Measurements from ENCODE around the gene SCT.
A peak's percentile ranks its signal among the peaks of the same experiment; 100 is the strongest.

SCT gene

DNA sequence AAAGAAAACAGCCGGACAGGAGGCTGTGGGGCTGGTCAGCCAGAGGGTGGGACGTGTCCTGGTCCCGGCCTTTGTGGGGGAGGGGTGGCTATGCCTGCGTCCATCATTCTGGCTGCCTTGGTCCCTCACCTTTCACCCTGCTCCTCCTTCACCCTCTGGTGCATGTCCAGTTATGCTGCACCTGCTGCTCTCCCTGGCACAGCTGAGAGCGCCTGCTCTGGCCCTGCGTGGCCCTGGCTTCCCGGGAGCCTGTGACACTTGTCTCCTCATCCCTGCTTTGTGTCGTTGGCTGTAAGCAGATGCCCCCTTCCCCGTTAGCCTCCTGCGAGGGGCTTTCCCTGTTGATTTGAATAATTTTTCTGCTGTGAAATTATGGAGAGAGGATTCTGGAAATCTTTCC lies 34.1 kb downstream of the SCT start:
- Histone ChIP-seq H3K27me3 (ENCODE audit: insufficient read depth, low read length) (no peaks in the 10 kb centered on the region), H3K14ac (ENCODE audit: low read length) (no peak overlapping the region), H3K4ac (ENCODE audit: low read depth, low read length) (no peak overlapping the region), H3K4me3 (ENCODE audit: low read depth, low read length) (no peak overlapping the region), H3K18ac (ENCODE audit: low read length) (no peak overlapping the region), H4K8ac (ENCODE audit: low read depth, low read length) (no peak overlapping the region), H4K12ac (ENCODE audit: low read depth, low read length) (no peak overlapping the region), H3K36me3 (ENCODE audit: control insufficient read depth in 1 of 2, insufficient read depth in 2 of 2, low read length in 2 of 2) (peaks cover 77 to 80% of the 10 kb centered on the region in 2 experiments), H2AFZ (ENCODE audit: insufficient read depth, low read length, poor library complexity) (no peak overlapping the region), H2BK120ac (ENCODE audit: insufficient read depth, low read length, poor library complexity) (no peak overlapping the region), H3K4me1 (ENCODE audit: control insufficient read depth in 1 of 2, insufficient read depth in 2 of 2, low read length in 2 of 2) (peaks cover 0 to 2% of the 10 kb centered on the region in 2 experiments), H2BK12ac (ENCODE audit: low read length) (no peak overlapping the region), H3K23ac (ENCODE audit: low read length) (no peak overlapping the region), H3K4me2 (ENCODE audit: low read length) (no peak overlapping the region), H3K9me3 (ENCODE audit: insufficient read depth, low read depth, low read length) (peaks cover 4% of the 10 kb centered on the region), H2BK5ac (ENCODE audit: low read depth, low read length, poor library complexity) (no peak overlapping the region), H3K9ac (ENCODE audit: low read length) (no peak overlapping the region), H3K27ac (ENCODE audit: low read depth, low read length) (no peak overlapping the region), H3K79me2 (ENCODE audit: control insufficient read depth, insufficient read depth, low read length, poor library complexity) (no peaks in the 10 kb centered on the region), H4K91ac (ENCODE audit: low read depth, low read length) (no peak overlapping the region), H3K79me1 (ENCODE audit: low read length) (no peaks in the 10 kb centered on the region), H2AK5ac (ENCODE audit: low read length) (no peak overlapping the region)
- no peak for DNase-seq
- WGBS (ENCODE audit: extremely low coverage, insufficient coverage, insufficient read length) = no CpG with 5 or more reads among the region's 10 CpGs

DNA sequence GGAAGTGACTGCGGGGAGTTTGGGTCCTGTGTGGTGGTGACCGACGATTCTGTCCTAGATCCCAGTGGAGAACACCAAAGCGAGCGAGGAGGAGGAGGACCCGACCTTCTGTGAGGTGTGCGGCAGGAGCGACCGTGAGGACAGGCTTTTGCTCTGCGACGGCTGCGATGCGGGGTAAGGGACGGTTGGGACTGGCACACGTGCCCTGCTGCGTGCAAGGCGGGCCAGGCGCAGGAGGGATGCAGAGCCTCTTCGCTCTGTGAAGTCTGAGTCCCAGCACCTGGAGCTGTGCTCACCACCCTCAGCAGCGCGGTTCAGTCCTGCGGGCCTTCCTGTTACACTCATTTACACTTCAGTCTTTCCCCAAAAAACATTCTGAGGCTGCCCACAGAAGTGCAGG lies 34.5 kb downstream of the SCT start:
- H3K79me2 ChIP-seq (ENCODE audit: control insufficient read depth, insufficient read depth, low read length, poor library complexity) = no peaks in the 10 kb centered on the region
- H3K9ac ChIP-seq (ENCODE audit: low read length) = no peak overlapping the region
- DNase-seq = no peak
- no peak overlapping the region for H3K14ac ChIP-seq (ENCODE audit: low read length)
- no peak overlapping the region for H4K91ac ChIP-seq (ENCODE audit: low read depth, low read length)
- H3K9me3 ChIP-seq (ENCODE audit: insufficient read depth, low read depth, low read length) = peaks cover 4% of the 10 kb centered on the region
- no peak overlapping the region for H2BK12ac ChIP-seq (ENCODE audit: low read length)
- H4K8ac ChIP-seq (ENCODE audit: low read depth, low read length) = no peak overlapping the region
- no peak overlapping the region for H2AK5ac ChIP-seq (ENCODE audit: low read length)
- H3K23ac ChIP-seq (ENCODE audit: low read length) = no peak overlapping the region
- H3K4me2 ChIP-seq (ENCODE audit: low read length) = no peak overlapping the region
- H3K4me1 ChIP-seq (ENCODE audit: control insufficient read depth in 1 of 2, insufficient read depth in 2 of 2, low read length in 2 of 2) = peaks cover 1 to 5% of the 10 kb centered on the region in 2 experiments
- H3K36me3 ChIP-seq (ENCODE audit: control insufficient read depth in 1 of 2, insufficient read depth in 2 of 2, low read length in 2 of 2) = peaks cover 74 to 78% of the 10 kb centered on the region in 2 experiments
- no peaks in the 10 kb centered on the region for H3K79me1 ChIP-seq (ENCODE audit: low read length)
- no peak overlapping the region for H2AFZ ChIP-seq (ENCODE audit: insufficient read depth, low read length, poor library complexity)
- H3K18ac ChIP-seq (ENCODE audit: low read length) = peak overlapping the region; percentile 21
- no peak overlapping the region for H4K12ac ChIP-seq (ENCODE audit: low read depth, low read length)
- no peak overlapping the region for H3K4me3 ChIP-seq (ENCODE audit: low read depth, low read length)
- H2BK120ac ChIP-seq (ENCODE audit: insufficient read depth, low read length, poor library complexity) = no peak overlapping the region
- WGBS (ENCODE audit: extremely low coverage, insufficient coverage, insufficient read length) = no CpG with 5 or more reads among the region's 22 CpGs
- no peaks in the 10 kb centered on the region for H3K27me3 ChIP-seq (ENCODE audit: insufficient read depth, low read length)
- no peak overlapping the region for H2BK5ac ChIP-seq (ENCODE audit: low read depth, low read length, poor library complexity)
- H3K4ac ChIP-seq (ENCODE audit: low read depth, low read length) = no peak overlapping the region
- H3K27ac ChIP-seq (ENCODE audit: low read depth, low read length) = no peak overlapping the region

DNA sequence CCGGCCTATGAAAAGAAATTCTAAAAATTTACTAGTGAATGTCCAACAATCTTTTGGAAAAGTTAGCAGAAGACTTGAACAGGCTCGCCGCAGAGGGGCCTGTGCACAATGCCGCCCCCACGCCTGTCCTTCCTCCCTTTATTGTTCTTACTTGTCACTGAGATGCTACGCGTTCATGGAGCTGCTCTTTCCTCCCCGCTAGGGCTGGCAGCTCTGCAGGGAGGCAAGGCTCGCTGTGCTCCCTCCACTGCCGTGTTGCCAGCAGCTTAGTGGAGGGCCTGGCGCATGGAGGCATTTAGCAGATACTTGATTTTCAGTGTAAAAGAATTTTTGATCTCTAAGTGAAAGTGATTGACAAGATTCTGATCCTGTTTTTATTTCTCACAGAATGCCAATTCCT lies 36.0 kb downstream of the SCT start:
- H3K4me1 ChIP-seq (ENCODE audit: control insufficient read depth in 1 of 2, insufficient read depth in 2 of 2, low read length in 2 of 2) = peaks cover 7 to 13% of the 10 kb centered on the region in 2 experiments
- peaks cover 74 to 79% of the 10 kb centered on the region in 2 experiments for H3K36me3 ChIP-seq (ENCODE audit: control insufficient read depth in 1 of 2, insufficient read depth in 2 of 2, low read length in 2 of 2)
- no peak overlapping the region for H4K12ac ChIP-seq (ENCODE audit: low read depth, low read length)
- H2BK5ac ChIP-seq (ENCODE audit: low read depth, low read length, poor library complexity) = no peak overlapping the region
- no peak overlapping the region for H3K14ac ChIP-seq (ENCODE audit: low read length)
- no peaks in the 10 kb centered on the region for H3K79me2 ChIP-seq (ENCODE audit: control insufficient read depth, insufficient read depth, low read length, poor library complexity)
- no peaks in the 10 kb centered on the region for H3K27me3 ChIP-seq (ENCODE audit: insufficient read depth, low read length)
- no peak overlapping the region for H4K8ac ChIP-seq (ENCODE audit: low read depth, low read length)
- no peak overlapping the region for H4K91ac ChIP-seq (ENCODE audit: low read depth, low read length)
- no peak overlapping the region for H3K27ac ChIP-seq (ENCODE audit: low read depth, low read length)
- H2BK120ac ChIP-seq (ENCODE audit: insufficient read depth, low read length, poor library complexity) = no peak overlapping the region
- peaks cover 2% of the 10 kb centered on the region for H3K9me3 ChIP-seq (ENCODE audit: insufficient read depth, low read depth, low read length)
- H3K18ac ChIP-seq (ENCODE audit: low read length) = no peak overlapping the region
- H3K23ac ChIP-seq (ENCODE audit: low read length) = no peak overlapping the region
- no peak for DNase-seq
- H3K4ac ChIP-seq (ENCODE audit: low read depth, low read length) = no peak overlapping the region
- no CpG with 5 or more reads among the region's 11 CpGs for WGBS (ENCODE audit: extremely low coverage, insufficient coverage, insufficient read length)
- H3K9ac ChIP-seq (ENCODE audit: low read length) = no peak overlapping the region
- H3K4me2 ChIP-seq (ENCODE audit: low read length) = no peak overlapping the region
- no peaks in the 10 kb centered on the region for H3K79me1 ChIP-seq (ENCODE audit: low read length)
- no peak overlapping the region for H2BK12ac ChIP-seq (ENCODE audit: low read length)
- no peak overlapping the region for H3K4me3 ChIP-seq (ENCODE audit: low read depth, low read length)
- H2AFZ ChIP-seq (ENCODE audit: insufficient read depth, low read length, poor library complexity) = no peak overlapping the region
- no peak overlapping the region for H2AK5ac ChIP-seq (ENCODE audit: low read length)

DNA sequence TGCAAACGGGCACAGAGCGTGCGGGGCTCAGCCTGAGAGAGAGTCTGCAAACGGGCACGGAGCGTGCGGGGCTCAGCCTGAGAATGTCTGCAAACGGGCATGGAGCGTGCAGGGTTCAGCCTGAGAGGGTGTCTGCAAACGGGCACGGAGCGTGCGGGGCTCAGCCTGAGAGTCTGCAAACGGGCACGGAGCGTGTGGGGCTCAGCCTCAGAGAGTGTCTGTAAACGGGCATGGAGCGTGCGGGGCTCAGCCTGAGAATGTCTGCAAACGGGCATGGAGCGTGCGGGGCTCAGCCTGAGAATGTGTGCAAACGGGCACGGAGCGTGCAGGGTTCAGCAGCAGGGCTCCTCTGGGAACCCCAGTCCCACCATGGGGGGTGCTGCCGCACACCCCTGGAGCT lies 37.2 kb downstream of the SCT start:
- Histone ChIP-seq H3K79me1 (ENCODE audit: low read length) (no peaks in the 10 kb centered on the region), H4K12ac (ENCODE audit: low read depth, low read length) (no peak overlapping the region), H4K91ac (ENCODE audit: low read depth, low read length) (no peak overlapping the region), H2BK120ac (ENCODE audit: insufficient read depth, low read length, poor library complexity) (no peak overlapping the region), H3K14ac (ENCODE audit: low read length) (no peak overlapping the region), H3K79me2 (ENCODE audit: control insufficient read depth, insufficient read depth, low read length, poor library complexity) (no peaks in the 10 kb centered on the region), H3K4ac (ENCODE audit: low read depth, low read length) (no peak overlapping the region), H2AFZ (ENCODE audit: insufficient read depth, low read length, poor library complexity) (no peak overlapping the region), H3K27me3 (ENCODE audit: insufficient read depth, low read length) (no peaks in the 10 kb centered on the region), H3K4me3 (ENCODE audit: low read depth, low read length) (no peak overlapping the region), H2AK5ac (ENCODE audit: low read length) (no peak overlapping the region), H4K8ac (ENCODE audit: low read depth, low read length) (no peak overlapping the region), H3K4me1 (ENCODE audit: control insufficient read depth in 1 of 2, insufficient read depth in 2 of 2, low read length in 2 of 2) (peaks cover 7 to 13% of the 10 kb centered on the region in 2 experiments), H3K23ac (ENCODE audit: low read length) (no peak overlapping the region), H3K36me3 (ENCODE audit: control insufficient read depth in 1 of 2, insufficient read depth in 2 of 2, low read length in 2 of 2) (peaks cover 69 to 70% of the 10 kb centered on the region in 2 experiments), H2BK12ac (ENCODE audit: low read length) (no peak overlapping the region), H3K9ac (ENCODE audit: low read length) (no peak overlapping the region), H3K4me2 (ENCODE audit: low read length) (no peak overlapping the region), H3K27ac (ENCODE audit: low read depth, low read length) (no peak overlapping the region), H3K18ac (ENCODE audit: low read length) (peak overlapping the region; percentile 35), H3K9me3 (ENCODE audit: insufficient read depth, low read depth, low read length) (peaks cover 4% of the 10 kb centered on the region), H2BK5ac (ENCODE audit: low read depth, low read length, poor library complexity) (no peak overlapping the region)
- no CpG with 5 or more reads among the region's 26 CpGs for WGBS (ENCODE audit: extremely low coverage, insufficient coverage, insufficient read length)
- no peak for DNase-seq
